Mesothelial cell of epicardium (in vitro differentiated cells): ENCODE results near the gene LYZL1. TPM values are rescaled to one million over a fixed set of nuclear protein-coding genes. Genes with fewer than 3 reads are reported as not detected.
"Not testable (repeated sequence)": the region's sequence is repeated elsewhere in the genome, so short reads cannot be mapped to it uniquely, and the experiment has no call there.

Experiments
- DNase-seq, 2 experiments: peaks; one replicate each; pipeline ENCODE4 v3.0.0; 2021; ENCODE audit warnings: low spot score in 2 of 2; ENCODE audit not compliant: unreplicated experiment in 2 of 2
- H3K27ac Mint-ChIP-seq: 2 replicates; pipeline ENCODE4 v1.8.0; 2021; ENCODE audit warnings: mixed read lengths
- H3K27me3 Mint-ChIP-seq: 2 replicates; pipeline ENCODE4 v1.8.0; 2021; ENCODE audit warnings: low read depth, mixed read lengths
- H3K36me3 Mint-ChIP-seq: 2 replicates; pipeline ENCODE4 v1.8.0; 2021; ENCODE audit warnings: mixed read lengths
- H3K4me1 Mint-ChIP-seq: 2 replicates; pipeline ENCODE4 v1.8.0; 2021; ENCODE audit warnings: mixed read lengths
- H3K4me3 Mint-ChIP-seq: 2 replicates; pipeline ENCODE4 v1.8.0; 2021; ENCODE audit warnings: mild to moderate bottlenecking, moderate library complexity, mixed read lengths
- H3K9me3 Mint-ChIP-seq: 2 replicates; pipeline ENCODE4 v1.8.0; 2021; ENCODE audit warnings: mixed read lengths
- CTCF ChIP-seq: fragments of 200-600 bp; sonication (generic); IDR thresholded peaks from one replicate; pipeline ENCODE4 v1.5.0; 2021; ENCODE audit warnings: antibody characterized with exemption; ENCODE audit not compliant: unreplicated experiment
- total RNA-seq: library from RNA; stranded (reverse); gene quantifications from 3 replicates; pipeline ENCODE4 v1.2.1, GENCODE V29; 2021

Gene LYZL1
- total RNA-seq, 1 donor from 2014 or later = not detected

- Mint-ChIP-seq H3K9me3 (peaks cover 37% of the 10 kb centered on the region), H3K4me3 (peak overlapping the region; percentile 0), H3K27ac (peak overlapping the region; percentile 79), H3K4me1 (peaks cover 21% of the 10 kb centered on the region), H3K36me3 (peaks cover 23% of the 10 kb centered on the region), H3K27me3 (no peaks in the 10 kb centered on the region)
- DNase-seq = peak in 1 of 2 experiments; percentile 70
- TF ChIP-seq CTCF = peak; percentile 75
These were observed 15.6 kb downstream of the LYZL1 start for GRCh38 chr10:29304264-29304994.

- Mint-ChIP-seq H3K36me3 (peaks cover 22% of the 10 kb centered on the region), H3K4me3 (no peak overlapping the region), H3K4me1 (peaks cover 22% of the 10 kb centered on the region), H3K27ac (peak overlapping the region; percentile 79), H3K9me3 (peaks cover 37% of the 10 kb centered on the region), H3K27me3 (no peaks in the 10 kb centered on the region)
- TF ChIP-seq CTCF = no peak
- DNase-seq = no peak
These were observed 16.1 kb downstream of the LYZL1 start for GRCh38 chr10:29304995-29305335.

- Mint-ChIP-seq H3K4me3 (no peak overlapping the region), H3K4me1 (peaks cover 26% of the 10 kb centered on the region), H3K27me3 (no peaks in the 10 kb centered on the region), H3K9me3 (peaks cover 24% of the 10 kb centered on the region), H3K27ac (no peak overlapping the region), H3K36me3 (peaks cover 10% of the 10 kb centered on the region)
- DNase-seq = no peak
- no peak for TF ChIP-seq CTCF
These were observed 17.8 kb downstream of the LYZL1 start for GRCh38 chr10:29306688-29307087.

GRCh38 chr10:29308142-29308541 is 19.3 kb downstream of the LYZL1 start:
- Mint-ChIP-seq H3K4me1 (peaks cover 27% of the 10 kb centered on the region), H3K9me3 (peaks cover 11% of the 10 kb centered on the region)
- not testable (repeated sequence) for H3K27me3 Mint-ChIP-seq, H3K27ac Mint-ChIP-seq, H3K36me3 Mint-ChIP-seq, DNase-seq, H3K4me3 Mint-ChIP-seq

- TF ChIP-seq CTCF = no peak
- Mint-ChIP-seq H3K4me1 (peaks cover 19% of the 10 kb centered on the region), H3K36me3 (peaks cover 4% of the 10 kb centered on the region), H3K9me3 (peaks cover 12% of the 10 kb centered on the region), H3K27ac (no peak overlapping the region), H3K4me3 (no peak overlapping the region), H3K27me3 (no peaks in the 10 kb centered on the region)
- DNase-seq = no peak
These were observed 20.6 kb downstream of the LYZL1 start for GRCh38 chr10:29309465-29309864.

GRCh38 chr10:29310463-29310862 is 21.6 kb downstream of the LYZL1 start:
- H3K36me3 Mint-ChIP-seq, H3K27me3 Mint-ChIP-seq, H3K4me3 Mint-ChIP-seq, DNase-seq: not testable (repeated sequence)
- Mint-ChIP-seq H3K27ac (peak overlapping the region; percentile 58), H3K4me1 (peaks cover 13% of the 10 kb centered on the region), H3K9me3 (peaks cover 16% of the 10 kb centered on the region)
